GM19397 (cell line): Measurements from ENCODE around the gene ZNF830.
"Not testable (repeated sequence)": the region's sequence is repeated elsewhere in the genome, so short reads cannot be mapped to it uniquely, and the experiment has no call there.

Source experiments
- ATAC-seq: cut with Tn5 transposase; IDR thresholded peaks from one replicate; pipeline ENCODE4 v1.9.1; 2021; ENCODE audit warnings: mild to moderate bottlenecking, moderate library complexity; ENCODE audit not compliant: unreplicated experiment

ZNF830 gene, protein sequence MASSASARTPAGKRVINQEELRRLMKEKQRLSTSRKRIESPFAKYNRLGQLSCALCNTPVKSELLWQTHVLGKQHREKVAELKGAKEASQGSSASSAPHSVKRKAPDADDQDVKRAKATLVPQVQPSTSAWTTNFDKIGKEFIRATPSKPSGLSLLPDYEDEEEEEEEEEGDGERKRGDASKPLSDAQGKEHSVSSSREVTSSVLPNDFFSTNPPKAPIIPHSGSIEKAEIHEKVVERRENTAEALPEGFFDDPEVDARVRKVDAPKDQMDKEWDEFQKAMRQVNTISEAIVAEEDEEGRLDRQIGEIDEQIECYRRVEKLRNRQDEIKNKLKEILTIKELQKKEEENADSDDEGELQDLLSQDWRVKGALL

DNA sequence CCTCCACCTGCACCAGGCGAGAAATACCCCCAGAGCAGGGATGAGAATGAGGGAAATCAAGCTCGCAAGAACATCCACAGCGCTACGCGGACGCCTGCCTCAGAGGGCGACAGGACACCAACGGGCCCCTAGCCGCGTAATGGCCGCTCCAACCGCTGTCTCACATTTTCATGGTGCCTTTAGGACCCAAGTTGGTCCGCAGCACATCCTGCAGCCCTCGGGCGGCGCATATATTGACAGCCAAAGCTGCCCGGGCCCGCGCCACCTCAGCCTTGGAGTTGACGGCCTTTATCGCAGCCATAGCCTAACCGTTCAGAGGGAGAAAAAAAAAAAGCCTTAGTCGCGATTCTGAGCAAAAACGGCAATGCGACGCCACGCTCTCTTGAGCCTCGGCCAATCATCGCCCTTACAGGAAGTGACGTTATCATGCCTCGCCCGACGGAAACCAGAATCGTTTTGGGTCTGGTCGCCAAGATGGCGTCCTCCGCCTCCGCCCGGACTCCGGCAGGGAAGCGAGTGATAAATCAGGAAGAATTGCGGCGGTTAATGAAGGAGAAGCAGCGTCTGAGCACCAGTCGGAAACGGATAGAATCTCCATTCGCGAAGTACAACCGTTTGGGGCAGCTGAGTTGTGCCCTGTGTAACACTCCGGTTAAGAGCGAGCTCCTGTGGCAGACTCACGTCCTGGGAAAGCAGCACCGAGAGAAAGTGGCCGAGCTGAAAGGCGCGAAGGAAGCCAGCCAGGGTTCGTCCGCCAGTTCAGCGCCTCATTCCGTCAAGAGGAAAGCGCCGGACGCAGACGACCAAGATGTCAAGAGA lies at the start of gene ZNF830, which contains the start of gene CCT6B:
TSS of gene ZNF830 (plus strand) at position 448 of the 819 bp plus-strand sequence. CDS start at position 475, 27 bp downstream.
TSS of gene CCT6B (minus strand) at position 368 of the 819 bp plus-strand sequence. CDS start at position 301, 67 bp downstream.
- ATAC-seq: peak; percentile 90

- ATAC-seq: no peak
Measured at GRCh38 chr17:34913001-34913400, 48.3 kb upstream of the ZNF830 start.

GRCh38 chr17:34916120-34916519 lies 45.2 kb upstream of the ZNF830 start:
- no peak for ATAC-seq

GRCh38 chr17:34917381-34917780 lies 44.0 kb upstream of the ZNF830 start:
- ATAC-seq: no peak

GRCh38 chr17:34920676-34921075 lies 40.7 kb upstream of the ZNF830 start:
- ATAC-seq: no peak

- no peak for ATAC-seq
Measured at GRCh38 chr17:34926661-34927060, 34.7 kb upstream of the ZNF830 start.

DNA sequence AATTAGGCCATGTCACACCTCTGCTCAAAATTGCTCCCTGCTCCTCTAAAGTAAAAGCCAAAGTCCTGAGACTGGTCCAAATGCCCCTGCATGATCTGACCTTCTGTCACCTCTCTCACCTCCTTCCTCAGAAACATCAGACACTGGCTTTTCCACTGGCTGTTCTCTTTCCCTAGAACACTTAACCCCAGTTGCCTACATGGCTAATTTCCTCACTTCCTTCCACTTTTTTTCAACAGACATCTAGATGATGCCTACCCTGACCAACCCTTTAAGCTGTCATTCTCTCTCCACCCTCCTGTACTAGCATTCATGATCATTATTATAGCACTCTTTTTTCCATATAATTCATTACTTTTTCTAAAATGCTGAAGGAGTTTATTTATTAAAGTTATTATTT lies 31.1 kb upstream of the ZNF830 start:
- ATAC-seq: no peak

DNA sequence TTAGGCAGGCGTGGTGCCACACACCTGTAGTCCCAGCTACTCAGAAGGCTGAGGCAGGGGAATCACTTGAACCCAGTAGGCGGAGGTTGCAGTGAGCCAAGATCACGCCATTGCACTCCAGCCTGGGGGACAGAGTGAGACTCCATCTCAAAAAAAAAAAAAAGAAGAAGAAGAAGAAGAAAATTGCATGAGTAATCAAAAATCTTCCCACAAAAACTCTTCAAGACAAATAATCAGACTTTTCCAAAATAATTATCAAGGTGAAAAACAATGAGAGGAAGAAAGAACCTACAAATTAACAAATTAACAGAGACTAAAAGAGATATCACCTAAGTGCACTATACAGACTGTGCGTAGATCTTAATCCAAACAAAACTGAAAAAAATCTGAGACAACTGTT lies 10.6 kb upstream of the ZNF830 start:
- not testable (repeated sequence) for ATAC-seq

GRCh38 chr17:34958438-34958837 lies 2.9 kb upstream of the ZNF830 start:
- ATAC-seq: no peak

DNA sequence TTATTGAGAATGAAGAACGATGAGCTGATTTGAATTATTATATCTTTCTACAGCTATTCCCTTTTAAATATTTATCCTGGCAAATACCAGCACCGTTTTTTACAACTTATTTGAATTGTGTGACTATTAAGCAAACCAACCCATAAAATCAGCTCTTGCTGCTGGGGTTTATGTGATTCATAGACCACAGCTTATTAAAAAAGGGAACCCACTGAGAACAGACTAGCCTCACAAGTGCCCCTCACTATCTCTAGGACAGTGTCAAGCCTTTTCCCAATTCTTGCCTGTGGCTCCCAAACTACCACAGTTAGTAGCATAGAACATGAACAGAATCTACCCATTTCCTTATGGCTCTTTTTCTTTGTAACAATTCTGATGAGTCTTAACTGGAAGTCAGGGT lies 12.8 kb downstream of the ZNF830 start:
- ATAC-seq: no peak

DNA sequence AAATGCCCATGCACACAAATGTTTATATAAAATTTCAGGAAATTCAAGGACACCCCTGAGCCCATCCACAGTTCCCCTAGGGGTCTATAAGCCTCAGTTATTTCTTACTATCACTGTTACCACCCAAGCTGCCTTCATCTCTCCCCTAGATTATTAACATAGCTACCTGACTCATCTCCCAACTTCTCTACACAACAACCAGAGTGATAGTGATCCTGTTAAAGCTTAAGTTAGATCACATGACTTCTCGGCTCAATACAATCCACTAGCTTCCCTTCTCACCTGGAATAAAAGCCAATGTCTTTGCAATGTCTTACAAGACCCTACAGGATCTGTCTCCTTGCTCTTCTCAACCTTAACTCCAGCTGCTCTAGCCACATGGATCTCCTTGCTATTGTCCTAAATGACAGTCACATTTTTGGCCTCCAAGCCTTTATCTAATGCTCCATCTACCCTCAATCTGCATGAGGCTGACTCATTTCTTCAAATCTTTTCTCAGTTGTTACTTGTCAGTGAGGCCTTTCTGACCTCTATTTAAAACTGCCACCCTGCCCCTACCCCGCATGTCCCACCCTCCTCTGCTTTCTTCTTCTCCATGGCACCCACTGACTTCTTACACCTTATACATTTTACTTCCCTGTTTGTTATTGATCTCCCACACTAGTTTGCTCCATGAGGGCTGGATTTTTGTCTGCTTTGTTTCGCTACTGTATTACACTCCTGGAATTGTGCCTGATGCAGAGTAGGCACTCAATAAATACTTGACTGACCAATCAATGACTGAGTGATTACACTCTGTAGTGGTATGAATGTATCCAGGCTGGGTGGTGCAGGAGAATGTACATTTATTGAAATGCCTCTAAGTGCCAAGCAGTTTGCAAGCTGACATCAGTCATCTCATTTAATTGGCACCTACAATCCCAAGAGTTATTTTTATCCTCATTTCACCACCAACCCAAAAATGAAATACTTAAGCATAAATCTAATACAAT lies 13.8 kb downstream of the ZNF830 start:
- ATAC-seq: no peak

- ATAC-seq: no peak
Measured at GRCh38 chr17:34979153-34979552, 17.8 kb downstream of the ZNF830 start.

DNA sequence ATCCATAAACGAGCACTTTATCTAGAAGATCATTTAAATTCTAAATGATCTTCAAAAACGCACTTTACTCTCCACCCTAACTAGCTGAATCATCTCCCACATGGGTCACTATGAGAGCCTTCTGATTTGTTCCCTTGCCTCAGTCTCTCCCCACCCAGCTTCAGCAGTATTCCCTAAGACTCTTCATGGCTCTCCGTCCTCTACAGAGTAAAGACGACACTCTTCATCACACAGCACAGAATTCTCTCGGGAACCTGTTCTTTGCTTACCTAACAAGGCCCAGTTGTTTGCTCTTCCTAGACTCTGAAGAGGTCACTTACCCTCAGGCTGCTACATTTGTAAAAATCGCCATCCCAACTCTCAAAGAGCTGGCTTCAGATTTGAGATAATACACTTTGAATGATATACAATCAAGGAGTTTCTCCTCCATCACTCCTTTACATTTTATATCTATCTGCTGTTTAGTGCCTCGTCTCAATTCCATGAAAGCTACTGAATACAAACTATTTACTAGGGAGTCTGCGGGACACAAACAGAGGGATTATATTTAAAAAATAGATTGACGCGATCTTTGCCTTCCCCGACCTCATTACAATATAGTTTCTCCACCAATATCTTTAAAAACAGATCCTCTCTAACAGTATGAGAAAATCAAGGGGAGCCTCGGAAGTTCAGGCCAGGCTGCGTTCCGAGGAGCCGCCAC lies 18.5 kb downstream of the ZNF830 start:
- ATAC-seq: no peak

- ATAC-seq: peak; percentile 82
Measured at GRCh38 chr17:34980353-34980680, 19.0 kb downstream of the ZNF830 start, which contains the start of gene LIG3. LIG3 (plus strand) TSS chr17:34980512; CDS start chr17:34983006, 2,494 bp downstream.

- peak; percentile 91 for ATAC-seq
Measured at GRCh38 chr17:34980681-34981537, 19.6 kb downstream of the ZNF830 start.

DNA sequence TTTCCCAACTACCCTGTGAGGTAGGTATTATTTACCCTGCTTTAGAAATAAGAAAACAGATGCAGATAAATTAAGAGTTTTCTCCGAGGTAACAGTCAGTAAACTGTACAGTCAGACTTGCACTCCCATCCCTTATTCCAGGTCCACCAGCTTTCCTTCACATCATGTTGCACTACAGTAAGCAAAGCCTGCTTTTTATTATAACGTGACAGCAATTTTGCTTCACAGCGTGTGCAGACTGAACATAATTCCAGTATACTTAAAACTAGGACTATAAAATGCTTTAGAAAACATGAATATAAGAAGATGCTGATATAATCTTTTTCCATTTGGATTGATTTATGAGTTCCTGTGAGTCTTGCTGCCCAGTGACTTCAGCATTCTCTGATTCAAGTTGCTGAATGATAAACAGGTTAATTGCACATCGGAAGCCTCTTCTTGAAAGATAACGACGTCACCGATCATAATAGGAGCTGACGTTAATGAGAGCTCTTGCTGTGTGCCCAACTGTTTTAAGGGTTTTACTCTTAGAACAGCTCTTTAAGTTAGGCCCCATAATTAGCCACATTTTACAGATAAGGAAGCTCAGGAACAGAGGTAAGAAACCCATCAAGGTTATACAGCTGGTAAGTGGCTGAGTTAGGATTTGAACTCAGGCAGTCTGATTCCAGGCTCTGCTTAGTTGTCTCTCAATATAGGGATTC lies 20.4 kb downstream of the ZNF830 start:
- no peak for ATAC-seq

- ATAC-seq: no peak
Measured at GRCh38 chr17:34987232-34987631, 25.9 kb downstream of the ZNF830 start.

DNA sequence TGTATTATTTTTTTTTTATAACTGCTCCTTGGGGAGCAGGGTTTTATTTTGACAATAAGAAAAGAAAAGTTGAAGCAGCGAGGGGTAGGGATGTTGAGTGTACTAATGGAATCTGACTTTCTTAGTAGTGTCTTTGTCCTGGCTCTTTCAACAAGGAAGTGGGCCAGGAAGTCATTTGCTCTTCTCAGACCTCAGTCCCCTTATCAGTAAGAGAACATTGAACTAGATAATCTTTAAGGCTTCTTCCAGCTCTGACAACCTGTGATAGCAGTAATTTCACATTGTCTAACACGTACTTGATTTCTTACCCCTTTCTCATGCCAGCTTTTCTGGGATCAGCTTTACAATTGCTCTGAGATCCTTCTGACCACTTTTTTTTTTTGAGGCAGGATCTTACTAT lies 27.3 kb downstream of the ZNF830 start:
- ATAC-seq: no peak

DNA sequence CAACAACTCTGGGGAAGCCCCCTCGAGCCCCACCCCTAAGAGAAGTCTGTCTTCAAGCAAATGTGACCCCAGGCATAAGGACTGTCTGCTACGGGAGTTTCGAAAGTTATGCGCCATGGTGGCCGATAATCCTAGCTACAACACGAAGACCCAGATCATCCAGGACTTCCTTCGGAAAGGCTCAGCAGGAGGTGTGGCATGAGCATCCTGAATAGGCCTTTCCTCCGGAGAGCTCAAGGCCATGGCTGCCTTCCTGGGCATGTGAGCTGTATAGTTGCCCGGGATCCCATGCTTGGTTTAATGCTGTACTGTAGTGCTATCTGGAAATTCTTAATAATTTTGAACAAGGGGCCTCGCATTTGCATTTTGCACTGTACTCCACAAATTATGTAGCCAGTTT lies 28.1 kb downstream of the ZNF830 start:
- no peak for ATAC-seq
